ENCODE results near the gene KCNRG. TPM values are rescaled to one million over a fixed set of nuclear protein-coding genes. Genes with fewer than 3 reads are reported as not detected.
A peak's percentile ranks its signal among the peaks of the same experiment; 100 is the strongest.

The KCNRG gene
- total and polyA plus RNA-seq, 2 donors (not counting 1 experiment from before 2014, with no cell fraction given): 0.86 to 3.4 TPM

GRCh38 chr13:49997955-49998354, 17.3 kb upstream of the KCNRG start:
- no CpG with 5 or more reads among the region's 4 CpGs for WGBS (ENCODE audit: insufficient coverage)
- Histone ChIP-seq H3K4me1 (ENCODE audit: control insufficient read depth in 2 of 2, insufficient read depth in 2 of 2, low read length in 2 of 2) (peaks cover 30 to 42% of the 10 kb centered on the region in 2 donors), H2AFZ (ENCODE audit: insufficient read depth, low read depth, low read length, poor library complexity, severe bottlenecking) (no peak overlapping the region), H3K4me2 (replicated peaks; ENCODE audit: low read depth, low read length, poor library complexity, severe bottlenecking) (peak overlapping the region; percentile 74), H3K9ac (ENCODE audit: low read length) (peak overlapping the region; percentile 95), H3K27me3 (replicated peaks in 1 of 4; ENCODE audit: control extremely low read depth in 1 of 4, control insufficient read depth in 3 of 4, insufficient read depth in 4 of 4, low read length in 3 of 4) (no peaks in the 10 kb centered on the region), H3K4me3 (ENCODE audit: control extremely low read depth in 1 of 5, extremely low read depth in 1 of 5, insufficient read depth in 1 of 5, low read depth in 2 of 5, low read length in 4 of 5) (peak overlapping the region; percentile 75 to 96 (median 94)), H4K20me1 (ENCODE audit: control insufficient read depth, insufficient read depth, low read length, poor library complexity, severe bottlenecking) (peaks cover 21% of the 10 kb centered on the region), H3K36me3 (replicated peaks in 1 of 2; ENCODE audit: control extremely low read depth in 1 of 2, control insufficient read depth in 1 of 2, extremely low read depth in 1 of 2, insufficient read depth in 2 of 2, low read length in 1 of 2) (peaks cover 7 to 32% of the 10 kb centered on the region in 2 experiments), H3K79me2 (ENCODE audit: control insufficient read depth, insufficient read depth, low read length) (peaks cover 58% of the 10 kb centered on the region), H3K27ac (ENCODE audit: low read length in 2 of 2) (peak overlapping the region in 1 of 2 donors; percentile 93), H3K9me3 (ENCODE audit: control extremely low read depth in 1 of 3, control insufficient read depth in 2 of 3, insufficient read depth in 1 of 3, low read length in 2 of 3) (no peaks in the 10 kb centered on the region)
- POLR2A ChIA-PET: interaction anchor here (0.5 to 4.4 kb wide), 14 partner anchors 28 to 1455 kb away, joined by 3 to 69 read pairs (median 6); partner anchors contain the start of genes INTS6, RNASEH2B and SPRYD7
- H3K27ac Mint-ChIP-seq: peak overlapping the region; percentile 51
- CTCF ChIA-PET: interaction anchor here (0.6 to 5.9 kb wide), 46 partner anchors 9 to 1073 kb away, joined by 3 to 89 read pairs (median 4); partner anchors contain the start of genes RNASEH2B and SPRYD7
- DNase-seq (no peak), ATAC-seq (ENCODE audit: low read depth) (no peak)
- TF ChIP-seq EZH2 (IDR thresholded peaks at IDR 0.05; ENCODE audit: borderline replicate concordance, insufficient read depth, low read depth, low read length, poor library complexity, severe bottlenecking): no peak
- TF ChIP-seq, protein P1, sequence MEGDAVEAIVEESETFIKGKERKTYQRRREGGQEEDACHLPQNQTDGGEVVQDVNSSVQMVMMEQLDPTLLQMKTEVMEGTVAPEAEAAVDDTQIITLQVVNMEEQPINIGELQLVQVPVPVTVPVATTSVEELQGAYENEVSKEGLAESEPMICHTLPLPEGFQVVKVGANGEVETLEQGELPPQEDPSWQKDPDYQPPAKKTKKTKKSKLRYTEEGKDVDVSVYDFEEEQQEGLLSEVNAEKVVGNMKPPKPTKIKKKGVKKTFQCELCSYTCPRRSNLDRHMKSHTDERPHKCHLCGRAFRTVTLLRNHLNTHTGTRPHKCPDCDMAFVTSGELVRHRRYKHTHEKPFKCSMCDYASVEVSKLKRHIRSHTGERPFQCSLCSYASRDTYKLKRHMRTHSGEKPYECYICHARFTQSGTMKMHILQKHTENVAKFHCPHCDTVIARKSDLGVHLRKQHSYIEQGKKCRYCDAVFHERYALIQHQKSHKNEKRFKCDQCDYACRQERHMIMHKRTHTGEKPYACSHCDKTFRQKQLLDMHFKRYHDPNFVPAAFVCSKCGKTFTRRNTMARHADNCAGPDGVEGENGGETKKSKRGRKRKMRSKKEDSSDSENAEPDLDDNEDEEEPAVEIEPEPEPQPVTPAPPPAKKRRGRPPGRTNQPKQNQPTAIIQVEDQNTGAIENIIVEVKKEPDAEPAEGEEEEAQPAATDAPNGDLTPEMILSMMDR (IDR thresholded peaks at IDR 0.05): no peak
- H3K4me3 Mint-ChIP-seq: peak overlapping the region; percentile 90
- H3K9me3 Mint-ChIP-seq (ENCODE audit: insufficient read depth): no peaks in the 10 kb centered on the region
- intact Hi-C loops (cut with micrococcal nuclease): loop anchor here (1.0 to 5.0 kb wide), 9 partner anchors 21 to 802 kb away; partner anchors contain the start of gene SPRYD7
- H3K27me3 Mint-ChIP-seq: no peaks in the 10 kb centered on the region
- peaks cover 54% of the 10 kb centered on the region for H3K4me1 Mint-ChIP-seq

Measured in B cell (primary cell).